WTC11 (cell line): ENCODE measurements around the gene COPS6. TPM values are rescaled to one million over a fixed set of nuclear protein-coding genes. Genes with fewer than 3 reads are reported as not detected.

Experiments
- ATAC-seq: fragments of 200-7000 bp; cut with Tn5 transposase; 2 replicates; pipeline ENCODE4 v1.10.0; 2021; ENCODE audit warnings: mild to moderate bottlenecking, moderate library complexity
- CTCF ChIA-PET: fragments of 300-600 bp; sonication (Branson Sonifier 250); formaldehyde crosslinking; loops from one replicate; lab custom pipeline; 2021; ENCODE audit warnings: antibody characterized with exemption; lab: Charles Lee
- POLR2A ChIA-PET: fragments of 350-600 bp; sonication (Branson Sonifier 250); formaldehyde crosslinking; loops from one replicate; lab custom pipeline; 2021; ENCODE audit warnings: antibody characterized with exemption; lab: Charles Lee
- DNase-seq: peaks from one replicate; pipeline ENCODE4 v3.0.0; 2021; ENCODE audit warnings: low spot score
- H3K27ac Mint-ChIP-seq: 2 replicates; pipeline ENCODE4 v1.8.0; 2021; ENCODE audit warnings: mixed read lengths
- H3K27me3 Mint-ChIP-seq: 2 replicates; pipeline ENCODE4 v1.8.0; 2021; ENCODE audit warnings: low read depth, mild to moderate bottlenecking, moderate library complexity, mixed read lengths
- H3K36me3 Mint-ChIP-seq: 2 replicates; pipeline ENCODE4 v1.8.0; 2021; ENCODE audit warnings: mixed read lengths
- H3K4me1 Mint-ChIP-seq: 2 replicates; pipeline ENCODE4 v1.8.0; 2022; ENCODE audit warnings: mixed read lengths
- H3K4me3 Mint-ChIP-seq: 2 replicates; pipeline ENCODE4 v1.8.0; 2021; ENCODE audit warnings: mild to moderate bottlenecking, moderate library complexity, mixed read lengths
- H3K9me3 Mint-ChIP-seq: 2 replicates; pipeline ENCODE4 v1.8.0; 2021; ENCODE audit warnings: mixed read lengths
- ESRRA ChIP-seq: sonication (generic); formaldehyde crosslinking; IDR thresholded peaks from 2 replicates; pipeline ENCODE4 v1.8.1; 2022; ENCODE audit warnings: mild to moderate bottlenecking, missing genetic modification reagents, borderline replicate concordance
- FOXP1 ChIP-seq: sonication (generic); formaldehyde crosslinking; IDR thresholded peaks from 2 replicates; pipeline ENCODE4 v1.8.0; 2022; ENCODE audit warnings: missing genetic modification reagents, mild to moderate bottlenecking, moderate library complexity, borderline replicate concordance
- KAT7 ChIP-seq: sonication (generic); formaldehyde crosslinking; IDR thresholded peaks from 2 replicates; pipeline ENCODE4 v1.8.1; 2023; ENCODE audit warnings: missing genetic modification reagents, mild to moderate bottlenecking, borderline replicate concordance
- NFATC4 ChIP-seq: fragments of 250-450 bp; sonication (Bioruptor Pico); IDR thresholded peaks from 2 replicates; pipeline ENCODE4 v1.9.0; 2021; ENCODE audit warnings: mild to moderate bottlenecking
- NR1H2 ChIP-seq: sonication (generic); formaldehyde crosslinking; IDR thresholded peaks from 2 replicates; pipeline ENCODE4 v1.9.0; 2021; ENCODE audit warnings: mild to moderate bottlenecking, moderate library complexity, missing genetic modification reagents
- NR2C2 ChIP-seq: sonication (generic); formaldehyde crosslinking; IDR thresholded peaks from 2 replicates; pipeline ENCODE4 v1.8.0; 2022; ENCODE audit warnings: mild to moderate bottlenecking, missing genetic modification reagents
- PRRX2 ChIP-seq: fragments of 250-450 bp; sonication (Bioruptor Pico); IDR thresholded peaks from 2 replicates; pipeline ENCODE4 v1.8.0; 2021; ENCODE audit warnings: mild to moderate bottlenecking
- SMAD3 ChIP-seq: sonication (generic); formaldehyde crosslinking; IDR thresholded peaks from 2 replicates; pipeline ENCODE4 v1.8.0; 2022; ENCODE audit warnings: missing genetic modification reagents, mild to moderate bottlenecking, borderline replicate concordance
- ZBTB21 ChIP-seq: sonication (generic); formaldehyde crosslinking; IDR thresholded peaks from 2 replicates; pipeline ENCODE4 v1.8.1; 2023; ENCODE audit warnings: mild to moderate bottlenecking, missing genetic modification reagents, borderline replicate concordance
- ZNF121 ChIP-seq: sonication (generic); formaldehyde crosslinking; IDR thresholded peaks from 2 replicates; pipeline ENCODE4 v1.8.0; 2023; ENCODE audit warnings: missing genetic modification reagents
- ZNF219 ChIP-seq: sonication (generic); formaldehyde crosslinking; IDR thresholded peaks from 2 replicates; pipeline ENCODE4 v1.8.0; 2023; ENCODE audit warnings: missing genetic modification reagents, mild to moderate bottlenecking, borderline replicate concordance
- ZNF232 ChIP-seq: sonication (generic); formaldehyde crosslinking; IDR thresholded peaks from 2 replicates; pipeline ENCODE4 v1.8.0; 2022; ENCODE audit warnings: mild to moderate bottlenecking, missing genetic modification reagents
- ZNF263 ChIP-seq: sonication (generic); formaldehyde crosslinking; IDR thresholded peaks from 2 replicates; pipeline ENCODE4 v1.8.1; 2022; ENCODE audit warnings: low read depth, mild to moderate bottlenecking, moderate library complexity, missing genetic modification reagents
- ZNF396 ChIP-seq: fragments of 250-450 bp; sonication (Bioruptor Pico); IDR thresholded peaks from 2 replicates; pipeline ENCODE4 v1.8.0; 2021; ENCODE audit warnings: mild to moderate bottlenecking, moderate library complexity, borderline replicate concordance
- ZNF416 ChIP-seq: fragments of 250-450 bp; sonication (Bioruptor Pico); IDR thresholded peaks from 2 replicates; pipeline ENCODE4 v1.9.0; 2021; ENCODE audit warnings: mild to moderate bottlenecking, inconsistent platforms
- ZNF671 ChIP-seq: fragments of 250-450 bp; sonication (Bioruptor Pico); IDR thresholded peaks from 2 replicates; pipeline ENCODE4 v1.8.0; 2021; ENCODE audit warnings: mild to moderate bottlenecking
- total RNA-seq: library from RNA; stranded (reverse); gene quantifications from 3 replicates; pipeline ENCODE4 v1.2.3, GENCODE V29; 2021
- TF ChIP-seq, protein P1 (sequence below): sonication (generic); formaldehyde crosslinking; IDR thresholded peaks from 2 replicates; pipeline ENCODE4 v1.8.1; 2023; ENCODE audit warnings: mild to moderate bottlenecking, missing genetic modification reagents, moderate library complexity
- TF ChIP-seq, protein P2 (sequence below): sonication (generic); formaldehyde crosslinking; IDR thresholded peaks from 2 replicates; pipeline ENCODE4 v1.8.1; 2023; ENCODE audit warnings: mild to moderate bottlenecking, missing genetic modification reagents
- TF ChIP-seq, protein P3 (sequence below): fragments of 250-450 bp; sonication (Bioruptor Pico); IDR thresholded peaks from 2 replicates; pipeline ENCODE4 v1.9.0; 2021; ENCODE audit warnings: moderate library complexity, mild to moderate bottlenecking, inconsistent platforms, borderline replicate concordance
- TF ChIP-seq, protein P4 (sequence below): sonication (generic); formaldehyde crosslinking; IDR thresholded peaks from 2 replicates; pipeline ENCODE4 v1.8.1; 2022; ENCODE audit warnings: mild to moderate bottlenecking, moderate library complexity, missing genetic modification reagents
- TF ChIP-seq, protein P5 (sequence below): fragments of 250-450 bp; sonication (Bioruptor Pico); conservative IDR thresholded peaks from 2 replicates; pipeline ENCODE4 v1.9.0; 2021; ENCODE audit warnings: mild to moderate bottlenecking
- TF ChIP-seq, protein P6 (sequence below): sonication (generic); formaldehyde crosslinking; IDR thresholded peaks from 2 replicates; pipeline ENCODE4 v1.8.0; 2023; ENCODE audit warnings: mild to moderate bottlenecking, missing genetic modification reagents
- TF ChIP-seq, protein P7 (sequence below): fragments of 200-600 bp; IDR thresholded peaks from 2 replicates; pipeline ENCODE4 v1.8.0; 2022; ENCODE audit warnings: antibody characterized with exemption

The COPS6 gene
- total RNA-seq, 1 experiment from 2014 or later: 118 TPM

DNA sequence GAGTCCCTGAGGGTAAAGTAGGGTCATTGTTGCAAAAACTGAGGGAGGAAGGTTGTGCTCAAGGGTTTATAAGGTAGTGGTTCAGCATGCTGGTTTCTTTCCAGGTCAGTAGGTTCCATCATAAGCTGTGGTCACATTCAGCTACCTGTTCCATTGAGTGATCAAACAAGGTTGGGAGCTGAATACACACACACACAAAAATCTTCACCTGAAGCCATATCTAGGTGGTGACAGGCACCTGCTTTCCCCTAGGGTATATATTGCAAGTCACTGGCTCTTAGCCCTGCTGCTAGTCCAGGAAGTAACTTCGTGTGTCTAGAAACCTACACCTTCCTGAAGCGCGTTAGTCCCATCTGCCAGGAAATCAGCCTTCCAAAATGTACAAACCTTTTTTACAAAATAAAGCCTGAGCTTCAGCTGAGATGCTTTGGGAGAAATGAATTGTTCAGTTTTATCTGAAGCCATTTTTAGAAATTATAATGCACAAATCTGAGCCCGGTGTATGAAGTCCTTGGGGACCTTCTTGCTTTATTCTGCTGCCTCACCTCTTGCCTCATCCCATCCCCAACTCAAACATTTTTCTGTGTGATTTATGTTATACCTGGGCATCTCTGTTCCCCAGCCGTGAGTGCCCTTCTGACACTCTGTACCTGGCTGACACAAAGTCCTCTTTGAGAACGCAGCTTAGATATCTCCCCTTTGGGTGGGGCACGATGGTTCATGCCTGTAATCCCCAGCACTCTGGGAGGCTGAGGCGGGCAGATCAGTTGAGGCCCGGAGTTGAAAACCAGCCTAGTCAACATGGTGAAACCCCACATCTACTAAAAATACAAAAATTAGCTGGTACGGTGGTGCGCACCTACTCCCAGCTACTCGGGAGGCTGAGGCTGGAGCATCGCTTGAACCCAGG is 49.3 kb downstream of the COPS6 start:
- no peak for ATAC-seq
- Mint-ChIP-seq H3K27me3 (peaks cover 14% of the 10 kb centered on the region), H3K27ac (no peak overlapping the region; the same call in 1 of the 2 replicates), H3K9me3 (no peaks in the 10 kb centered on the region), H3K4me3 (no peak overlapping the region), H3K4me1 (no peaks in the 10 kb centered on the region), H3K36me3 (no peaks in the 10 kb centered on the region)
- ChIA-PET CTCF (interaction anchor here (0.7 to 1.5 kb wide), 3 partner anchors 10 to 30 kb away, joined by 3 read pairs; partner anchors contain the start of genes GAL3ST4 and LAMTOR4), POLR2A (interaction anchor here (0.7 kb wide), 2 partner anchors 51 to 115 kb away, joined by 3 read pairs; no protein-coding TSS in a partner anchor)
- no peak for TF ChIP-seq FOXP1 (CRISPR knock-in tag)
- TF ChIP-seq, protein P1, sequence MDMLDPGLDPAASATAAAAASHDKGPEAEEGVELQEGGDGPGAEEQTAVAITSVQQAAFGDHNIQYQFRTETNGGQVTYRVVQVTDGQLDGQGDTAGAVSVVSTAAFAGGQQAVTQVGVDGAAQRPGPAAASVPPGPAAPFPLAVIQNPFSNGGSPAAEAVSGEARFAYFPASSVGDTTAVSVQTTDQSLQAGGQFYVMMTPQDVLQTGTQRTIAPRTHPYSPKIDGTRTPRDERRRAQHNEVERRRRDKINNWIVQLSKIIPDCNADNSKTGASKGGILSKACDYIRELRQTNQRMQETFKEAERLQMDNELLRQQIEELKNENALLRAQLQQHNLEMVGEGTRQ (CRISPR knock-in tag): no peak
- no peak for TF ChIP-seq NR2C2
- no peak for TF ChIP-seq ZNF232
- TF ChIP-seq ZNF121: no peak
- TF ChIP-seq, protein P2, sequence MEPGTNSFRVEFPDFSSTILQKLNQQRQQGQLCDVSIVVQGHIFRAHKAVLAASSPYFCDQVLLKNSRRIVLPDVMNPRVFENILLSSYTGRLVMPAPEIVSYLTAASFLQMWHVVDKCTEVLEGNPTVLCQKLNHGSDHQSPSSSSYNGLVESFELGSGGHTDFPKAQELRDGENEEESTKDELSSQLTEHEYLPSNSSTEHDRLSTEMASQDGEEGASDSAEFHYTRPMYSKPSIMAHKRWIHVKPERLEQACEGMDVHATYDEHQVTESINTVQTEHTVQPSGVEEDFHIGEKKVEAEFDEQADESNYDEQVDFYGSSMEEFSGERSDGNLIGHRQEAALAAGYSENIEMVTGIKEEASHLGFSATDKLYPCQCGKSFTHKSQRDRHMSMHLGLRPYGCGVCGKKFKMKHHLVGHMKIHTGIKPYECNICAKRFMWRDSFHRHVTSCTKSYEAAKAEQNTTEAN (CRISPR knock-in tag): no peak
- TF ChIP-seq ESRRA: no peak
- TF ChIP-seq, protein P3, sequence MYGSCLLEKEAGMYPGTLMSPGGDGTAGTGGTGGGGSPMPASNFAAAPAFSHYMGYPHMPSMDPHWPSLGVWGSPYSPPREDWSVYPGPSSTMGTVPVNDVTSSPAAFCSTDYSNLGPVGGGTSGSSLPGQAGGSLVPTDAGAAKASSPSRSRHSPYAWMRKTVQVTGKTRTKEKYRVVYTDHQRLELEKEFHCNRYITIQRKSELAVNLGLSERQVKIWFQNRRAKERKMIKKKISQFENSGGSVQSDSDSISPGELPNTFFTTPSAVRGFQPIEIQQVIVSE (CRISPR knock-in tag): no peak
- no peak for TF ChIP-seq ZNF416 (CRISPR knock-in tag)
- no peak for TF ChIP-seq PRRX2 (CRISPR knock-in tag)
- TF ChIP-seq NFATC4 (CRISPR knock-in tag): no peak
- TF ChIP-seq, protein P4, sequence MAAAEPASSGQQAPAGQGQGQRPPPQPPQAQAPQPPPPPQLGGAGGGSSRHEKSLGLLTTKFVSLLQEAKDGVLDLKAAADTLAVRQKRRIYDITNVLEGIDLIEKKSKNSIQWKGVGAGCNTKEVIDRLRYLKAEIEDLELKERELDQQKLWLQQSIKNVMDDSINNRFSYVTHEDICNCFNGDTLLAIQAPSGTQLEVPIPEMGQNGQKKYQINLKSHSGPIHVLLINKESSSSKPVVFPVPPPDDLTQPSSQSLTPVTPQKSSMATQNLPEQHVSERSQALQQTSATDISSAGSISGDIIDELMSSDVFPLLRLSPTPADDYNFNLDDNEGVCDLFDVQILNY (CRISPR knock-in tag): no peak
- no peak for TF ChIP-seq ZNF671 (CRISPR knock-in tag)
- no peak for TF ChIP-seq ZNF219 (CRISPR knock-in tag)
- TF ChIP-seq NR1H2 (CRISPR knock-in tag): no peak
- TF ChIP-seq, protein P5, sequence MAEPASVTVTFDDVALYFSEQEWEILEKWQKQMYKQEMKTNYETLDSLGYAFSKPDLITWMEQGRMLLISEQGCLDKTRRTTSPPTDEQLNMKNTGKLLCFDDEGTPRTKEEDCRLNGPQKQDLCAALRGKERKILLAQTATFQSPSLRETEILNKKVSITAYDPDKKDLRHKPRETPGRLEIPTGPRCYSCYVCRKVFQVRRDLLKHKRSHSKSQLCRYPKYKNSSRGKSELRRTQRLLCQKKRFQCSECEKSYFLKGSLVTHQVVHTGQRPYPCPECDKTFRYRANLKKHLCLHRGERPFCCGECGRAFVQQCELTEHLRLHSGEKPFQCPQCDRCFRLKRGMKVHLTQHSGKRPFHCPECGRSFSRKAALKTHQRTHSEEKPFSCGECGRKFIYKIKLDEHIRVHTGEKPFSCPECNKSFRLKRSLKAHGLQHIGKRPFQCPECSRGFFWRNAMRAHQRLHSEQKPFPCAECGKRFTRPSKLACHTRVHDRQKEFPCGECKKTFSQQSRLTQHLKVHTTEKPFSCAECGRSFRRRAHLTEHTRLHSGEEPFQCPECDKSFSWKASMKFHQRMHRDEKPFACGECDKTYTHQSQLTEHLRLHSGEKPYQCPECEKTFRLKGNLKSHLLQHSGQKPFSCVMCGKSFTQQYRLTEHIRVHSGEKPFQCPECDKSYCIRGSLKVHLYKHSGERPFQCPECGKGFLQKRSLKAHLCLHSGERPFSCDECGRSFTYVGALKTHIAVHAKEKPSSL (CRISPR knock-in tag): no peak
- no peak for TF ChIP-seq ZBTB21 (CRISPR knock-in tag)
- DNase-seq: no peak

DNA sequence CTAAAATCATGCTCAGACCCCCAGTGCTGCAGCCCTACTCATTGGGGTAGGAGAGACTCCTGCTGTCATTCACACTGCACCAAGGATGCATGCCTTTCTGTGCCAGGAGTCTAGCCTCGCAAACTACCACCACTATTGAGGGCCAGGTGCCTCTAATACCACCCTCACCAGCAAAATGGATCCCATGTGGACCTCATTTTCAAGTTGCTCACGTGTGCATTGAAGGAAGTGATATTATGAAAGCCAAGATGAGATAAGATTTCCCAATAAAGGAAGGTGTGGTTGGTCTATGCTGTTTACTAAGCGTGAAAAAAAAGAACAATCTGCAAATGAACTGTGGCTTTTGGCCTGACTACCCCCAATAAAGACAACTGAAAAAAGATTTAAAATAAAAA is 52.8 kb downstream of the COPS6 start:
- H3K9me3 Mint-ChIP-seq: peaks cover 11% of the 10 kb centered on the region
- H3K36me3 Mint-ChIP-seq: peaks cover 8% of the 10 kb centered on the region
- POLR2A ChIA-PET: no interaction called here
- ATAC-seq (no peak), DNase-seq (no peak)
- H3K27ac Mint-ChIP-seq: no peak overlapping the region
- H3K4me3 Mint-ChIP-seq: no peak overlapping the region
- no peaks in the 10 kb centered on the region for H3K4me1 Mint-ChIP-seq
- CTCF ChIA-PET: interaction anchor here (3.7 kb wide), 1 partner anchor 10 kb away, joined by 17 read pairs; no protein-coding TSS in a partner anchor
- H3K27me3 Mint-ChIP-seq: peaks cover 17% of the 10 kb centered on the region
- TF ChIP-seq ZNF263 (CRISPR knock-in tag): no peak
- no peak for TF ChIP-seq SMAD3 (CRISPR knock-in tag)
- TF ChIP-seq KAT7 (CRISPR knock-in tag): no peak
- no peak for TF ChIP-seq ZNF396 (CRISPR knock-in tag)
- TF ChIP-seq, protein P2 (CRISPR knock-in tag): no peak
- TF ChIP-seq, protein P6, sequence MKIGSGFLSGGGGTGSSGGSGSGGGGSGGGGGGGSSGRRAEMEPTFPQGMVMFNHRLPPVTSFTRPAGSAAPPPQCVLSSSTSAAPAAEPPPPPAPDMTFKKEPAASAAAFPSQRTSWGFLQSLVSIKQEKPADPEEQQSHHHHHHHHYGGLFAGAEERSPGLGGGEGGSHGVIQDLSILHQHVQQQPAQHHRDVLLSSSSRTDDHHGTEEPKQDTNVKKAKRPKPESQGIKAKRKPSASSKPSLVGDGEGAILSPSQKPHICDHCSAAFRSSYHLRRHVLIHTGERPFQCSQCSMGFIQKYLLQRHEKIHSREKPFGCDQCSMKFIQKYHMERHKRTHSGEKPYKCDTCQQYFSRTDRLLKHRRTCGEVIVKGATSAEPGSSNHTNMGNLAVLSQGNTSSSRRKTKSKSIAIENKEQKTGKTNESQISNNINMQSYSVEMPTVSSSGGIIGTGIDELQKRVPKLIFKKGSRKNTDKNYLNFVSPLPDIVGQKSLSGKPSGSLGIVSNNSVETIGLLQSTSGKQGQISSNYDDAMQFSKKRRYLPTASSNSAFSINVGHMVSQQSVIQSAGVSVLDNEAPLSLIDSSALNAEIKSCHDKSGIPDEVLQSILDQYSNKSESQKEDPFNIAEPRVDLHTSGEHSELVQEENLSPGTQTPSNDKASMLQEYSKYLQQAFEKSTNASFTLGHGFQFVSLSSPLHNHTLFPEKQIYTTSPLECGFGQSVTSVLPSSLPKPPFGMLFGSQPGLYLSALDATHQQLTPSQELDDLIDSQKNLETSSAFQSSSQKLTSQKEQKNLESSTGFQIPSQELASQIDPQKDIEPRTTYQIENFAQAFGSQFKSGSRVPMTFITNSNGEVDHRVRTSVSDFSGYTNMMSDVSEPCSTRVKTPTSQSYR (CRISPR knock-in tag): no peak
- TF ChIP-seq, protein P7, sequence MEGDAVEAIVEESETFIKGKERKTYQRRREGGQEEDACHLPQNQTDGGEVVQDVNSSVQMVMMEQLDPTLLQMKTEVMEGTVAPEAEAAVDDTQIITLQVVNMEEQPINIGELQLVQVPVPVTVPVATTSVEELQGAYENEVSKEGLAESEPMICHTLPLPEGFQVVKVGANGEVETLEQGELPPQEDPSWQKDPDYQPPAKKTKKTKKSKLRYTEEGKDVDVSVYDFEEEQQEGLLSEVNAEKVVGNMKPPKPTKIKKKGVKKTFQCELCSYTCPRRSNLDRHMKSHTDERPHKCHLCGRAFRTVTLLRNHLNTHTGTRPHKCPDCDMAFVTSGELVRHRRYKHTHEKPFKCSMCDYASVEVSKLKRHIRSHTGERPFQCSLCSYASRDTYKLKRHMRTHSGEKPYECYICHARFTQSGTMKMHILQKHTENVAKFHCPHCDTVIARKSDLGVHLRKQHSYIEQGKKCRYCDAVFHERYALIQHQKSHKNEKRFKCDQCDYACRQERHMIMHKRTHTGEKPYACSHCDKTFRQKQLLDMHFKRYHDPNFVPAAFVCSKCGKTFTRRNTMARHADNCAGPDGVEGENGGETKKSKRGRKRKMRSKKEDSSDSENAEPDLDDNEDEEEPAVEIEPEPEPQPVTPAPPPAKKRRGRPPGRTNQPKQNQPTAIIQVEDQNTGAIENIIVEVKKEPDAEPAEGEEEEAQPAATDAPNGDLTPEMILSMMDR: no peak
